ENCODE measurements around the gene MAGI1.

Gene MAGI1

DNA sequence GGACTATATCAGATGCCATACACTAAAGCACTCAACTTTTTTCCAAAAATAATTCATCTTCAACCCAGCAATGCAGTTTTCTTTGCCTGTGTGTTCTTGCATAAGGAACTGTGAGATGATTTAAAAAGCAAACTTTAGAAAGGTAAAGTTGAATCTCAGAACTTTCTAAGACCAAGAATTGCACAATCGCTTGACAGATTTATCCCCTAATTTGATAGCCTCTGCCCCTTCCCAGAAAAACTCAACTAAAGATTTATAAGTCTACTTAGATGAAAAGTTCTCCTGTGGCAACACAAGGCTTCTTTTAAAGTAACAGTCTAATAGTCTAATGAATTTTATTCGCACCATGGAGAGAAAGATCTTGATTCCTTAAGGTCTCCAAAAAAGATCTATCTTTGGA is 259.3 kb downstream of the MAGI1 start:
- Mint-ChIP-seq H3K27me3 (no peaks in the 10 kb centered on the region), H3K36me3 (no peaks in the 10 kb centered on the region), H3K4me3 (no peak overlapping the region), H3K27ac (no peak overlapping the region), H3K9me3 (ENCODE audit: low read depth) (no peaks in the 10 kb centered on the region), H3K4me1 (ENCODE audit: low read depth) (no peaks in the 10 kb centered on the region)

- H3K4me1 Mint-ChIP-seq (ENCODE audit: low read depth) = no peaks in the 10 kb centered on the region
- no peaks in the 10 kb centered on the region for H3K27me3 Mint-ChIP-seq
- no peaks in the 10 kb centered on the region for H3K9me3 Mint-ChIP-seq (ENCODE audit: low read depth)
- no peak overlapping the region for H3K4me3 Mint-ChIP-seq
- H3K27ac Mint-ChIP-seq = no peak overlapping the region
- H3K36me3 Mint-ChIP-seq = no peaks in the 10 kb centered on the region
These were observed 259.8 kb downstream of the MAGI1 start for GRCh38 chr3:65778968-65779367.

GRCh38 chr3:65777050-65777449 is 261.7 kb downstream of the MAGI1 start:
- no peaks in the 10 kb centered on the region for H3K36me3 Mint-ChIP-seq
- H3K4me3 Mint-ChIP-seq = no peak overlapping the region
- H3K27ac Mint-ChIP-seq = no peak overlapping the region
- no peaks in the 10 kb centered on the region for H3K9me3 Mint-ChIP-seq (ENCODE audit: low read depth)
- H3K4me1 Mint-ChIP-seq (ENCODE audit: low read depth) = no peaks in the 10 kb centered on the region
- no peaks in the 10 kb centered on the region for H3K27me3 Mint-ChIP-seq

DNA sequence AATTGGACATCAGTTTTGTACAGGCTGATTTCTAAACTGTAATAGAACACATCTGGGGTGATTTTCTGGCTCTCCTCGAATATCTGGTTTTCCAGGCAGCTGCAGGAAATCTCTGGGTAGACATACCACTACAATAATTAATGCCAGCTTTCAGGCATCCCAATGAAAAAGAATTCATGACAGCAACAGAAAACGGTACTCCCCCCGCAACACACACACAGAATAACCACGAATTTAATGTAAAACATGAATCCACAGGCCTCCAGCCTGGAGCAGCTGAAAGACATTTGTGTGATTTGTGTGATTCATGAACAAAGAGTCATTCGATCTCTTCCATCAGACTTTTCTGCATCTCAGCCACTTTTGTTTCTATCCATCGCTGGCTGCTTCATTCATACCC is 262.2 kb downstream of the MAGI1 start:
- no peaks in the 10 kb centered on the region for H3K27me3 Mint-ChIP-seq

DNA sequence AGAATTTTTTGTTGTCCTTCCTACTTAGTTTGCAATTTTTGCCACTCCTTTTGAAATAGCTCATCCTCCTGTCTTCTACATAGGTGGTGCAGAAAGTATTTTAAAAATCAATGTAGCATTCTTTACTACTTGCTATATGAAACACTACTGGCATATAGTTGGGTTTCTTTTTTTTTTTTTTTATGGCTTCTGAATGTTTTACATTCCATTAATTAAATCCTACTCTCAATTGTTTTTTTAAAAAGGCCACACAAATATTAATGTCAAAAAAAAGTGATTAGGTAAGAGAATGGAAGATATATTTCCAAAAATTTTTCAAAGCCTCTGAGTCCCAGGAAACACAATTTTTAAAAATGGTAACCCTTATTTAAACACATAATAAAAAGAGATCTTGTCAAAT is 262.6 kb downstream of the MAGI1 start:
- Mint-ChIP-seq H3K27ac (no peak overlapping the region), H3K9me3 (ENCODE audit: low read depth) (no peaks in the 10 kb centered on the region), H3K4me3 (no peak overlapping the region), H3K36me3 (no peaks in the 10 kb centered on the region), H3K4me1 (ENCODE audit: low read depth) (no peaks in the 10 kb centered on the region), H3K27me3 (no peaks in the 10 kb centered on the region)

More for the DNA sequence above, 262.2 kb downstream of the MAGI1 start:
- H3K27ac Mint-ChIP-seq = no peak overlapping the region
- no peaks in the 10 kb centered on the region for H3K36me3 Mint-ChIP-seq
- H3K4me3 Mint-ChIP-seq = no peak overlapping the region
- H3K9me3 Mint-ChIP-seq (ENCODE audit: low read depth) = no peaks in the 10 kb centered on the region
- no peaks in the 10 kb centered on the region for H3K4me1 Mint-ChIP-seq (ENCODE audit: low read depth)

DNA sequence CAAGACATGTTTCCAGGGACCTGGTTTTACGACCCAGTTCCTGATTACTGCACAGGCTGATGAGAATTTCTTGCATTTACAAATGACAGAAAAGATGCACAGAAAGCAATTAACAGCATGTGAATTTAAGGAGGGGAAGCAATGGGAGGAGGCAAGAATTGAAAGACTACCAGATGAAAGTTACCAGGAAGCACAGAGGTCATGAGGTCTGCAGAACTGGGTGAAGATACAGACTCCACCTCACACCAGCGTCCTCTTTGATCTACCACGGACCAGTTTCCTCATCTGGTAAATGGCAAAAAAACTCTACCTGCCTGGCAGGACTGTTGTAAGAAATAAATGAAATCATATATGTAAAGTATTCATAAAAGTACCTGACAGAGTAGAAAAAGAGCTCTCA is 266.0 kb downstream of the MAGI1 start:
- Mint-ChIP-seq H3K4me1 (ENCODE audit: low read depth) (no peaks in the 10 kb centered on the region), H3K27ac (no peak overlapping the region)

GRCh38 chr3:65767551-65767950 is 271.2 kb downstream of the MAGI1 start:
- Mint-ChIP-seq H3K9me3 (ENCODE audit: low read depth) (no peaks in the 10 kb centered on the region), H3K27ac (no peak overlapping the region), H3K4me1 (ENCODE audit: low read depth) (no peaks in the 10 kb centered on the region), H3K36me3 (no peaks in the 10 kb centered on the region), H3K27me3 (no peaks in the 10 kb centered on the region), H3K4me3 (no peak overlapping the region)

More for the DNA sequence above, 266.0 kb downstream of the MAGI1 start:
- Mint-ChIP-seq H3K9me3 (ENCODE audit: low read depth) (no peaks in the 10 kb centered on the region), H3K4me3 (no peak overlapping the region), H3K27me3 (no peaks in the 10 kb centered on the region), H3K36me3 (no peaks in the 10 kb centered on the region)

DNA sequence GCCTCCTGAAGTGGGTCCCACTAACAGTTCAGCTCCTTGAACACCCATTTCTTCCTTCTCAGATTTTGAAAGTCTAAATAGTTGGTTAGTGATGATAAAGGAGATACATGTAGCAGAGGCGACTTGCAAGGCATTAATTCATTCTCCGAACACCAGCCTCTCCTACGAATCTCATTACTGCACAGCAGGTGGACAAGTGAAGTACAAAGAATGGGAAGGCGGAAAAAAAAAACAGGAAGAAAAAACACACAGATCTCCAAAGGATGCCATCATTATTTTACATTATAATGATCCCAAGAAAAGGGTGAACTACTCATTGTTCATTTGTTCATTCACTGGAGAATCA is 276.5 kb downstream of the MAGI1 start:
- Mint-ChIP-seq H3K4me3 (no peak overlapping the region), H3K27ac (no peak overlapping the region)

DNA sequence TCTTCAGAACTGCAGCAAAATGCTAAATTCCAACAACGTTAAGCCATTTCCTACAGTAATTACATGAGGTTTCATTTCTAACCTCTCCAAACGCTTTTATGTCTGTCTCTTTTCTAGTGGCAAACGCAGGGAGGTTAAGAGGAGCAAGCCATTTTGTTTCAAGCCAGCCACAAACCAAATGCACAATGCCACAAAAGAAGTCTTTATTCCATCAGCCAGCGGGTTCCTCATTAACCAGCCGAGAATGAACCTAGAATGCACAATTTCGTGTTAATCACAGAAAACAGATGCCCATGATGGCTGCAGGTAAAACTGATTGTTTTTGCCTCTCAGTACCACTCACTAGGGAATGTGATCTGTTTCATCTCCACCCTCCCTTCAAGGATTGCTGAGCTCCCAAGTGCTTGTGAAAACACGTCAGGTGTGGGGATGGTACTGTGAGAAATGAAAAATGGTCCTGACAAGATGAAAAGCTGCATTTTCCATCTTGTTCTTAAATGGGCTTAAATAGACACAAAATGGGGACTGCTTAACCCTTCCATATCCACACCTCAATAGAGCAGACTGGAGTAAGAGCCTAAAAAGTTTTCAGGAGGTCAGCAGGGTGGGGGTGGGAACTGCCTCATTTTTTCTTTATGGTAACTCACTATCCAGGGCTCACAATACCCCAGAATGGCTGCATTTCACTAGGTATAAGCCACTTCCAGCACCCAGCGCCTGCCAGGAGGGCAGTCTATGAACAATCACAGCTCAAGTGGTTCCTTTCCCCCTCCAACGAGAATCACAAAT is 277.1 kb downstream of the MAGI1 start:
- Mint-ChIP-seq H3K9me3 (ENCODE audit: low read depth) (no peaks in the 10 kb centered on the region), H3K27me3 (peaks cover under 1% of the 10 kb centered on the region), H3K27ac (no peak overlapping the region), H3K4me1 (ENCODE audit: low read depth) (no peaks in the 10 kb centered on the region), H3K36me3 (no peaks in the 10 kb centered on the region), H3K4me3 (no peak overlapping the region)

More for the DNA sequence above, 276.5 kb downstream of the MAGI1 start:
- Mint-ChIP-seq H3K4me1 (ENCODE audit: low read depth) (no peaks in the 10 kb centered on the region), H3K36me3 (no peaks in the 10 kb centered on the region), H3K9me3 (ENCODE audit: low read depth) (no peaks in the 10 kb centered on the region), H3K27me3 (no peaks in the 10 kb centered on the region)

DNA sequence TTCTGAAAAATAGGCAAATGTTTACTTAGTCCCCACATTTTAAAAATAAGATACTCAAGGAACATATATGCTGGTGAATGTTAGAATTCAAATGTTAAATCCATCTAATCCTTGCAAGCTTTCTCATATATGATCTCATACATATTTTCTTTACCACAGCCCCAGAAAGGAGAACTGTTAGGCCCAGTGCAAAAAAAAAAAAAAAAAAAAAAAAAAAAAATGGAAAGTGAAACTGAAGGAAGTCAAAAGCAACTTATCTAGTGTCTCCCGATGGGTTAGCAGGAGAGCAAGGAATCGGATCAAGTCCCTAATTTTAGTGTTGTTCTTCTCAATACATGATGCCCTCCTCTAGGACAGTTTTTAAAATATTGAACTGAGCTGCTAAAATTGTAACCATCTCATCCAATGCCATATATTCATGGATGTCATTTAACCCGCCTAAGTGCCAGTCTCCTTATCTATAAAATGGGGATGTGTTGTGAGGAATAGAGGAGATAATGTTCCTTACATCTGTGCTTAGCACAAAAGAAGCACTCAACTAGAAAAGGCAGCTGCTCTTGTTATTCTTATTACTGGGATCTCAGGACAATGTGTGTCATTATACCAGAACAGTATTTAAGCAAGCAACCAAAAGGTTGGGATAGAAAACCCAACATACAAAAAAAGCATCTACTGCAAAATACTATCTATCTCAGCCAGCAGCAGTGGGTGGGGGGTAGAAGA is 279.7 kb downstream of the MAGI1 start:
- no peaks in the 10 kb centered on the region for H3K4me1 Mint-ChIP-seq (ENCODE audit: low read depth)
- H3K36me3 Mint-ChIP-seq = no peaks in the 10 kb centered on the region
- H3K27ac Mint-ChIP-seq = no peak overlapping the region
- H3K9me3 Mint-ChIP-seq (ENCODE audit: low read depth) = no peaks in the 10 kb centered on the region
- no peak overlapping the region for H3K4me3 Mint-ChIP-seq
- peaks cover 2% of the 10 kb centered on the region for H3K27me3 Mint-ChIP-seq

GRCh38 chr3:65758438-65758837 is 280.3 kb downstream of the MAGI1 start:
- Mint-ChIP-seq H3K36me3 (no peaks in the 10 kb centered on the region), H3K4me1 (ENCODE audit: low read depth) (no peaks in the 10 kb centered on the region), H3K4me3 (no peak overlapping the region), H3K27ac (no peak overlapping the region), H3K9me3 (ENCODE audit: low read depth) (no peaks in the 10 kb centered on the region), H3K27me3 (peaks cover 2% of the 10 kb centered on the region)

- H3K27ac Mint-ChIP-seq = no peak overlapping the region
- H3K4me3 Mint-ChIP-seq = no peak overlapping the region
- peaks cover 2% of the 10 kb centered on the region for H3K27me3 Mint-ChIP-seq
- H3K36me3 Mint-ChIP-seq = no peaks in the 10 kb centered on the region
- H3K9me3 Mint-ChIP-seq (ENCODE audit: low read depth) = no peaks in the 10 kb centered on the region
- H3K4me1 Mint-ChIP-seq (ENCODE audit: low read depth) = no peaks in the 10 kb centered on the region
These were observed 286.1 kb downstream of the MAGI1 start for GRCh38 chr3:65752636-65753035.

GRCh38 chr3:65751123-65751700 is 287.5 kb downstream of the MAGI1 start:
- H3K36me3 Mint-ChIP-seq = no peaks in the 10 kb centered on the region
- H3K27ac Mint-ChIP-seq = no peak overlapping the region
- no peaks in the 10 kb centered on the region for H3K27me3 Mint-ChIP-seq
- no peaks in the 10 kb centered on the region for H3K4me1 Mint-ChIP-seq (ENCODE audit: low read depth)
- no peak overlapping the region for H3K4me3 Mint-ChIP-seq
- no peaks in the 10 kb centered on the region for H3K9me3 Mint-ChIP-seq (ENCODE audit: low read depth)

DNA sequence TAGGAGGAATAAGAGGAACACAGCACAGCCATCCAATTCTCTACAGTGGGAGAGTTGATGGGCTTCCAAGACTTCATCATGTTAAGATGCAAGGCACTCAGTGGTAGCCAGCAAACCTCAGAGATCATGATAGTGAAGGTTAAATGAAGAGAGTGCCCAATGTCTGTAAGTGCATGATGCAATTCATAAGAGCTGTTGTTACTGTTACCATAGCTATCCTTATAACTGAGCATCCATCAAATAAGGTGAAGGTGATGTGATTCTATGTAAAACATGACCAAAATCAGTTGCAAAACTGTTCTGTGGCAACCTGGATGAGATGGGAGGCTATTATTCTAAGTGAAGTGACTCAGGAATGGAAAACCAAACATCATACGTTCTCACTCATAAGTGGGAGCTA is 289.7 kb downstream of the MAGI1 start:
- Mint-ChIP-seq H3K36me3 (no peaks in the 10 kb centered on the region), H3K9me3 (ENCODE audit: low read depth) (no peaks in the 10 kb centered on the region), H3K4me3 (no peak overlapping the region), H3K4me1 (ENCODE audit: low read depth) (no peaks in the 10 kb centered on the region), H3K27me3 (peaks cover 2% of the 10 kb centered on the region), H3K27ac (no peak overlapping the region)

DNA sequence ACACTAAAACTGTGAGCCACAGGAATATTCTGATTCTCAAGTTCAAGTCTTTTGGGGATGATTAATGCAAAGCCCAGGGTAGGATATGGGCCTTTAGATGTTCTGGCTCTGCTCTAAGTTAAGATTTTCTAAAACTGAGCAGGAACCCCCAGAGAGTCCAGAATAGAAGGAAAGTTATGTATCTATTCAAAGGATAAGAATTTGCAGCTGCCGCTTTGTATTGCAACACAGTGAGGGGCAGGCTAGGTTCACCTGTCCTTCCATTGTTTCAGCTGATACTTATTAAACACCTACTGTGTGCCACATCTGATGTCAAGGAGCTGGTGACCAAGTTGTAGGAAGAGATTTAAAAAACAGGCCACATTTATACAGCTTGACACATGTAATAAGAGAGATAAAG is 290.4 kb downstream of the MAGI1 start:
- no peaks in the 10 kb centered on the region for H3K36me3 Mint-ChIP-seq
- H3K27ac Mint-ChIP-seq = no peak overlapping the region
- no peak overlapping the region for H3K4me3 Mint-ChIP-seq
- H3K4me1 Mint-ChIP-seq (ENCODE audit: low read depth) = no peaks in the 10 kb centered on the region
- peaks cover 3% of the 10 kb centered on the region for H3K27me3 Mint-ChIP-seq
- no peaks in the 10 kb centered on the region for H3K9me3 Mint-ChIP-seq (ENCODE audit: low read depth)
